22Rv1 (cell line): ENCODE results near the gene HOXA3.

Experiments
- H3K27ac ChIP-seq: fragments of 450-650 bp; 2 replicates; pipeline ENCODE4 v1.5.1; 2017
- ZFX ChIP-seq: fragments of 450-650 bp; IDR thresholded peaks from 2 replicates; pipeline ENCODE4 v1.6.1; 2017; ENCODE audit warnings: antibody characterized with exemption, borderline replicate concordance
- TF ChIP-seq, protein P1 (sequence below): fragments of 450-650 bp; IDR thresholded peaks from 2 replicates; pipeline ENCODE4 v1.5.1; 2017; ENCODE audit warnings: mild to moderate bottlenecking

HOXA3 gene

DNA sequence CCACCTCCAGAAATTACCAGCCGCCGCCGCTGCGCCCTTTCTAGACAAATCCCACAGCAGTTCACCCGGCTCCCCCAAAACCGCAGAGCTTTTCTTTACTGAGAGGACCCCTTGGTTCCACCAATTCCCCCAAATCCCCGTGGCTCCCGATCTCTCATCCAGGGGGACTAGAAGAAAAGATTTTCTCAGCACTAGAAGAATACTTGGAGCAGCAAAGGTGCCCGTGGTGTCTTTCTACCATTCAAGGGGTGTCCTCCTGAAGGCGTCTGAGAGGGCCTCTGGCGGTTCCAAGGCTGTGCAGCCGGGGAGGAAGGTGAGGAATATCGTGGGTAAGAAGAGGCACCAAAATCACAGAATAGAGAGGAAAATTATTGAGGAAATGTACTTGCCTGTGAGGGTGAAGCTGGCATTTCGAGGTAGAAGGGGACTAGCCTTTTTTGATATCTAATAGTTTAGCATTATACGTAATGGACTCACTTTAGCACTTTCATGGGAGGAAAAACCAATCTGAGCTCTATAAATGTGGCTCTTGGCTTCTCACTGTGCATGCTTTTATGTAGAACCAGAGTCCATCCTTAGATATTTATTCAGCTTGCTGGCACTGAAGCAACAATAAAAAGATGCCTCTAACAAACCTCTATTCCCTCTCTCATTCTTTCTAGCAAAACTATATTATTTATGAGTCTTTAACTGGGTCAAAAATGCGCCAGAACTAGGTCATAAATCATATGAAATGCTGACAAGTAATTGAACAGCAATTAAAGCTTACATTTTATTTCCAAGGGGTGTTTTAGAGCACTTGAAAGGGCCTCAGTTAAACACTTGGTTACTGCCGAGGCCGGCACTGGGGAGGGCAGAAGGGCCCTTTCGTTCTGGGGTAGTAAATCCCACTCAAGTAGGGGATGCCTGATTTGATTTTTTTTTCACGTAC lies 36.1 kb downstream of the HOXA3 start:
- no peak overlapping the region for H3K27ac ChIP-seq
- TF ChIP-seq, protein P1, sequence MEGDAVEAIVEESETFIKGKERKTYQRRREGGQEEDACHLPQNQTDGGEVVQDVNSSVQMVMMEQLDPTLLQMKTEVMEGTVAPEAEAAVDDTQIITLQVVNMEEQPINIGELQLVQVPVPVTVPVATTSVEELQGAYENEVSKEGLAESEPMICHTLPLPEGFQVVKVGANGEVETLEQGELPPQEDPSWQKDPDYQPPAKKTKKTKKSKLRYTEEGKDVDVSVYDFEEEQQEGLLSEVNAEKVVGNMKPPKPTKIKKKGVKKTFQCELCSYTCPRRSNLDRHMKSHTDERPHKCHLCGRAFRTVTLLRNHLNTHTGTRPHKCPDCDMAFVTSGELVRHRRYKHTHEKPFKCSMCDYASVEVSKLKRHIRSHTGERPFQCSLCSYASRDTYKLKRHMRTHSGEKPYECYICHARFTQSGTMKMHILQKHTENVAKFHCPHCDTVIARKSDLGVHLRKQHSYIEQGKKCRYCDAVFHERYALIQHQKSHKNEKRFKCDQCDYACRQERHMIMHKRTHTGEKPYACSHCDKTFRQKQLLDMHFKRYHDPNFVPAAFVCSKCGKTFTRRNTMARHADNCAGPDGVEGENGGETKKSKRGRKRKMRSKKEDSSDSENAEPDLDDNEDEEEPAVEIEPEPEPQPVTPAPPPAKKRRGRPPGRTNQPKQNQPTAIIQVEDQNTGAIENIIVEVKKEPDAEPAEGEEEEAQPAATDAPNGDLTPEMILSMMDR = no peak
- no peak for TF ChIP-seq ZFX

DNA sequence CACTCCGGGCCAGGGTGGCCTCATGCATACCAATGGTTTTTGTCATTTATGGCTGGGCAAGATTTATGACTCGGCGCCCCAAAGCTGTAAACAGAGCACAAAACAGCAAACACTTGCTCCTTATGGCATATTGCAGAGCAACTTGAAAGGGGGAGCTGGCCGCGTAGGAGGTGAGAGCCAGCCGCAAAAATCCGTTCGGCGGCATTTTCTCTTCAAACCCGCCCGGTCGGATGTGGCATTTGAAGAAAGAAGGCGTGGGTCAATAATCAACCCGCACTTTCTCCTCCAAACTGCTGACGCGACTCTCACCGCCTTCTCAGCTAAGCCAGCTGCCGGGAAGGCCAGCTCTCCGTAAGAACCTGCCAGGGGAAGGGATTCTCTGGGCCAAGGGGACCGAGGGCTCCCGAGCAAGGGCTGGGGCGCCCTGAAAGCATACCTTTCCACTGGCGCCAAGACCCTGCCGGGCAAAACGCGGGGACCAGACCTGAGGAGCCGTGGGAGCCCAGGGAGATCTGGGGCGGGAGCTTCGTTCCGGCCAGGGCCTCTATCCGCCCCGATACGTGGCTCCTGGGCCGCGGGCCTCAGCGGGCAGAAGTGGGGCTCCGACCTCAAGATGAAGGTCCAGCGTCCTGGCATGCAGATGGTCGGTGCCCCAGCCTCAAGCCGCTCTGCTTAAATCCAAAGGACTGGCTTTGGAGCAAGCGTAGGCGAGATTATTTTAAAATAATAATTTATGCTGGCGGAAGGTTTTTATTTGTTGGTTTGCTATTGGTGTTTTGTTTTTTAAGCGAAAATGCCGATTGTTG lies 37.0 kb downstream of the HOXA3 start:
- H3K27ac ChIP-seq = no peak overlapping the region
- TF ChIP-seq ZFX = no peak
- TF ChIP-seq, protein P1 = no peak

DNA sequence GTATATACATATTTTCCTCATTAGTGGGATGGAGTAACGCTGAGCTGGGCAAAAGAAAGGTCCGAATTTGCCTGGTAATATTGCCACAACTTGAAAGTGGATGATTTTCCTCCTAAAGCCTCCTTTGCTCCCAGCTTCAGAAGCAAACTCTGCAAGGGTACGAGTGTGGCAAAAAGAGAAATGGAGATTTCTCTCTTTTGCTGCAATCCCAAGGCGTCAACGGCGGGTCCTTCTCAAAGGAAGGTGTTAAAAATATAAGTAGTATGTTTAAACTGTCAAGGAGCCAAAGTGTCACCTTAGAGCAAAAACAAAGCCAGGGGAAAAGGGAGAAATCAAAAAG lies 37.5 kb downstream of the HOXA3 start:
- H3K27ac ChIP-seq = no peak overlapping the region
- no peak for TF ChIP-seq ZFX
- TF ChIP-seq, protein P1 = no peak

DNA sequence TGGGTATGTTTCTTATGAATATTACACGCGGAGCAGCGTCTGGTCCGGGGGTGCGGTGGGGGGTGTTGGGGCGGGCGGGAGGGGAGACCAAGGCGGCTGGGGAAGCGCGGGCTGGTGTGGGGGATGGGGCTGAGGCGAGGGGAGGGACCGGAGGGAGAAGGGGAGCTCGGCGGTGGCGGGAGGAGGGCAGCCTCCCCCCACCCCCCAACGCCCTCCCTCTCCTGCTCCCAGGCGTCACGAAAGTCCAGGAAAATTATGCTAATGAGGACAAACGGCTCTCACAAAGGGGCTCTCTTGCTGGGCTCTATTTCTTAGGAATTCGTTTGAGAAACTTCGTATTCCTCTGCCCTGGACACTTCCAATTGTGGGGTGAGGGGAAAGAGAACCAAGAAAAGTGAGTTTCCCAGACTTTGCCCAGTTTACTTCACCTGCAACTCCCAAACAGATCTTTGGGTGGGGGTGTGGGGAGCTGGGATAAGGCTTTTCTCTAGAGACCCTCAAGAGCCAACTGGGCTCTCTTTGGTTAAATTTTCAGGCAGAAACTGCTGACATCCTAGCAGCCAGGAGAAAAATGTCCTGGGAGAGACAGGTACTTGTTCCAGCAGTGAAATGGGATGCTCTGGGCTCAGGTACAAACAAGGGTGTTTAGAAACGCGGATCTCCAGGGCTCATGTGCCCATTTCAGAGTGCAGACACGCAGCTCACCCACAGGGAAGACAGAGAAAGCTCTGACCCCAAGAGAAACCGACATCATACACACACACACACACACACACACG lies 38.2 kb downstream of the HOXA3 start:
- no peak overlapping the region for H3K27ac ChIP-seq
- TF ChIP-seq ZFX = no peak
- TF ChIP-seq, protein P1 = no peak

DNA sequence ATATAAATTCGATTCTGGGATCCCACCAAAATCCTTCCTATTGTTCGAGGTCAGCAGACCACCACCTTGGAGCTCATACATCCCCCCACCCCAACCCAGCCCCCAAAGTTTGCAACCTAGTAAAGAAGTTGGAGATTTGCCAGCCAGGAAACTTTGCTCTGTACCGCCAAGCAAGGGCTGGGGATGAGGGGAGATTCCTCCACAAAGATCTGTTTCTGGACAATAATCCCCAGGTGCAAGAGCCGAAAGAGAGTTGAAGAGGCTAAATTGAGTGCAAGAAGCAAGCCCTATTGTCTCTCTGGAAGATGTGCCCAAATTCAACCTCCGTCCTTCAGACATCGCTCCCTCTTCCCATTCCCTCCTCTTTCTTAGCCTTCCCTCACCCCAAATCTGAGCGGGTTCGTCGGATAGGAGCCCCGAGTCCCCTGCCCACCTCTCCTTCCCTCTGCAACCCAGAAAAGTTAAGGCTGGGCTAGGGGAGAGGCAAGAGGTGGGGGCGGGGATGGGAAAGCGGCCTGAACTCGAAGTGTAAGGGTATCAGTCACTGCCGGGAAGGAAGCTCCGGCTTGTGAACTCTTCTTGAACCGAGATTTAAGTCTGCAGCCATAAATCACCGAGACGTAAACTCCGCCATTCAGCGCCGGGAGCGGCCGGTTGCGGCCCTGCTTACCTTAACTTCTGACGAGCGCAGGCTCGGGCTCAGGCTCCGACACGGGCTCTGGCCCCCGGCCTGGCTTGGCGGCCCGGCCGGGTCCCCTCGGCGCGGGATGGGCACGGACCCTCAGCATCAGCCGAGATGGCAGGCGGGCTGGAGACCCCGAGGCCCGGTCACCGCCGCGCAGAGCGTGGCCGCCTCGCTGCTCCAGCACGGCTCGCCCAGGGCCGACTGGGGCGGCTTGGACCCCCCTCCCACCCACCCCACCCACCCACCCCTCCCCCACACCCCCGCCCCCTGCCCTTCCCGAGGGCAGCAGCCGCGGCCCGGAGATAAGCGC lies 39.1 kb downstream of the HOXA3 start:
- TF ChIP-seq, protein P1 = no peak
- TF ChIP-seq ZFX = no peak
- no peak overlapping the region for H3K27ac ChIP-seq

DNA sequence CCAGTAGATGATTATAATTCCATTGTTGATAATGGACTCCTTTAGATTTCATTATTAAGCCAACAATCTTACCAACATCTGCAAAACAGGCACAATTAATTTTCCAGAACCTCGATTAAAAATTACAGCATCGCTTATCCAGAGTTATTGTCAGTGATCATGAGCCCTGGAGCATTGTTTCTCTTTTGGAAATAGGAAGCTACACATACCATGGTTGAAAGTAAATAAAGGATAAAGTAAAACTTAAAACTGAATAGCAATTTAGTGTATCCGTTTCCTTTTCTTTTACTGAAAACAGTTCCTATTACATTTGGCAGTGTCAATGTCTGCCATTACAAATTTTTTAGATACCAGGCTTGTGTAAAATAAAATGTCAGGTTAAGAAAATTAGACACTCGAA lies 40.0 kb downstream of the HOXA3 start:
- no peak overlapping the region for H3K27ac ChIP-seq
- no peak for TF ChIP-seq ZFX
- TF ChIP-seq, protein P1 = no peak
